Right lobe of liver (tissue), 4 donors: Measurements from ENCODE around the gene USP30.

Experiments
- POLR2A ChIP-seq: fragments of 450-650 bp; IDR thresholded peaks from one replicate; pipeline ENCODE4 v1.6.1; 2017; ENCODE audit warnings: antibody characterized with exemption, mild to moderate bottlenecking
- TF ChIP-seq, protein P1 (sequence below), 4 donors: fragments of 200-600 bp in 3 of 4; fragments of 450-650 bp in 1 of 4; IDR thresholded peaks; one replicate each; pipeline versions ENCODE4 v1.5.1 to v1.8.0; 2016 to 2022; ENCODE audit warnings: antibody characterized with exemption in 4 of 4, mild to moderate bottlenecking in 2 of 4
- donor health status: DM: no; HTN: no; CAD: no.
- donor health status: DM: no; HTN: no; CAD: no.
- donor health status: DM: no; HTN: yes; CAD: no.

DNA sequence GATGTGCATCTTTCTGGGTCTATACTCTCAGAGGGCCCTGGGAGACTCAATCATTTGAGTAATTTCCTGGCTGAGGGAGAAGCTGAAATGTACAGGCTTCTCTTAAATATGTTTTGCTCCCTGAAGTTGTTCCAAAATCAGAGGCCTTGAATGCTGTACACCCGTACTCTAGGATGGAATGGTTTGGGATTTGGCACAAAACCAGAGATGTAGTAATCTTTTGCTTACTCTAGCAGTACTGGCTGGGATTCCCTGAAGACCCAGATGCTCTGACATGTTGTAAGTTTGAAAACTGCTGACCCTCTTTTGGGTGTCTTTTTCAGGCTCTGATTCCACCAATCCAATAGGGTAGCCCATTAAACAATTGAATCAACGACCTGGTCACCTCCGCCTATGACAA, 74.4 kb downstream of the USP30 start:
- TF ChIP-seq, protein P1, sequence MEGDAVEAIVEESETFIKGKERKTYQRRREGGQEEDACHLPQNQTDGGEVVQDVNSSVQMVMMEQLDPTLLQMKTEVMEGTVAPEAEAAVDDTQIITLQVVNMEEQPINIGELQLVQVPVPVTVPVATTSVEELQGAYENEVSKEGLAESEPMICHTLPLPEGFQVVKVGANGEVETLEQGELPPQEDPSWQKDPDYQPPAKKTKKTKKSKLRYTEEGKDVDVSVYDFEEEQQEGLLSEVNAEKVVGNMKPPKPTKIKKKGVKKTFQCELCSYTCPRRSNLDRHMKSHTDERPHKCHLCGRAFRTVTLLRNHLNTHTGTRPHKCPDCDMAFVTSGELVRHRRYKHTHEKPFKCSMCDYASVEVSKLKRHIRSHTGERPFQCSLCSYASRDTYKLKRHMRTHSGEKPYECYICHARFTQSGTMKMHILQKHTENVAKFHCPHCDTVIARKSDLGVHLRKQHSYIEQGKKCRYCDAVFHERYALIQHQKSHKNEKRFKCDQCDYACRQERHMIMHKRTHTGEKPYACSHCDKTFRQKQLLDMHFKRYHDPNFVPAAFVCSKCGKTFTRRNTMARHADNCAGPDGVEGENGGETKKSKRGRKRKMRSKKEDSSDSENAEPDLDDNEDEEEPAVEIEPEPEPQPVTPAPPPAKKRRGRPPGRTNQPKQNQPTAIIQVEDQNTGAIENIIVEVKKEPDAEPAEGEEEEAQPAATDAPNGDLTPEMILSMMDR (IDR thresholded peaks at IDR 0.05): no peak
- no peak for TF ChIP-seq POLR2A
